SU-DHL-6 (cell line): Measurements from ENCODE around the gene USP11.

Source experiments
- H2AFZ ChIP-seq: fragments of 200-600 bp; sonication (generic); 2 replicates; pipeline ENCODE4 v1.6.1; 2014; ENCODE audit warnings: low read depth, mild to moderate bottlenecking, moderate library complexity, mixed read lengths, antibody characterized with exemption, low read length; ENCODE audit not compliant: severe bottlenecking
- H3F3A ChIP-seq: fragments of 200-600 bp; shearing (Covaris generic); 2 replicates; pipeline ENCODE4 v1.6.0; 2016; ENCODE audit warnings: antibody characterized with exemption, mild to moderate bottlenecking; ENCODE audit not compliant: insufficient read depth
- H3K27ac ChIP-seq: fragments of 200-600 bp; sonication (generic); 2 replicates; pipeline ENCODE4 v1.5.1; 2016; ENCODE audit warnings: low read depth, mild to moderate bottlenecking, low read length, moderate library complexity, mixed read lengths
- H3K27me3 ChIP-seq: fragments of 200-600 bp; sonication (generic), shearing (Covaris generic); 2 replicates; pipeline ENCODE4 v1.6.0; 2014; ENCODE audit warnings: mild to moderate bottlenecking, low read length
- H3K36me3 ChIP-seq: fragments of 200-600 bp; sonication (generic); 2 replicates; pipeline ENCODE4 v1.6.1; 2014; ENCODE audit warnings: mild to moderate bottlenecking, low read length, mixed read lengths
- H3K4me2 ChIP-seq: fragments of 300-600, 200-600 bp; shearing (Covaris generic), sonication (generic); 2 replicates; pipeline ENCODE4 v1.6.0; 2014; ENCODE audit warnings: low read length, low read depth, mild to moderate bottlenecking; ENCODE audit not compliant: poor library complexity, severe bottlenecking
- H3K4me3 ChIP-seq: fragments of 200-600 bp; sonication (generic); 2 replicates; pipeline ENCODE4 v1.5.1; 2014; ENCODE audit warnings: antibody characterized with exemption, low read length, mild to moderate bottlenecking, mixed read lengths; ENCODE audit not compliant: insufficient read depth, poor library complexity, severe bottlenecking
- H3K79me2 ChIP-seq: fragments of 200-600 bp; sonication (generic); 2 replicates; pipeline ENCODE4 v1.6.1; 2014; ENCODE audit warnings: mild to moderate bottlenecking, low read length, moderate library complexity; ENCODE audit not compliant: insufficient read depth
- H3K9ac ChIP-seq: fragments of 200-600 bp; sonication (generic); 2 replicates; pipeline ENCODE4 v1.7.0; 2014; ENCODE audit warnings: mild to moderate bottlenecking, low read length
- H3K9me2 ChIP-seq: fragments of 200-600 bp; sonication (generic); replicated peaks from 2 replicates; pipeline ENCODE4 v1.6.1; 2014; ENCODE audit warnings: low read length; ENCODE audit not compliant: insufficient read depth
- H3K9me3 ChIP-seq: fragments of 200-600 bp; sonication (generic); 2 replicates; pipeline ENCODE4 v1.6.1; 2014; ENCODE audit warnings: low read length, mixed read lengths; ENCODE audit not compliant: insufficient read depth
- H4K20me1 ChIP-seq: fragments of 200-600 bp; sonication (generic); 2 replicates; pipeline ENCODE4 v1.6.1; 2014; ENCODE audit warnings: low read depth, mild to moderate bottlenecking, antibody characterized with exemption, low read length, moderate library complexity, mixed read lengths
- CTCF ChIP-seq: fragments of 200-600 bp; sonication (generic); IDR thresholded peaks from one replicate; pipeline ENCODE4 v1.5.1; 2017; ENCODE audit warnings: antibody characterized with exemption, mild to moderate bottlenecking, low read length, moderate library complexity; ENCODE audit not compliant: insufficient read depth, poor library complexity, severe bottlenecking
- EZH2phosphoT487 ChIP-seq: fragments of 200-600 bp; sonication (generic), shearing (Covaris generic); conservative IDR thresholded peaks from 2 replicates; pipeline ENCODE4 v1.6.1; 2018; ENCODE audit warnings: mild to moderate bottlenecking, antibody characterized with exemption, low read length, moderate library complexity, mixed read lengths

The USP11 gene

GRCh38 chrX:47272013-47272408 is 39.2 kb downstream of the USP11 start:
- H3K9ac ChIP-seq, result no peak overlapping the region
- H3K4me3 ChIP-seq, result no peak overlapping the region
- no peaks in the 10 kb centered on the region for H3F3A ChIP-seq
- TF ChIP-seq EZH2phosphoT487 (no peak), CTCF (no peak)
- H3K9me2 ChIP-seq, result no peaks in the 10 kb centered on the region
- H3K27me3 ChIP-seq, result no peaks in the 10 kb centered on the region
- no peaks in the 10 kb centered on the region for H3K79me2 ChIP-seq
- H2AFZ ChIP-seq, result no peak overlapping the region
- no peak overlapping the region for H3K27ac ChIP-seq
- no peaks in the 10 kb centered on the region for H3K9me3 ChIP-seq
- H4K20me1 ChIP-seq, result no peaks in the 10 kb centered on the region
- no peak overlapping the region for H3K4me2 ChIP-seq
- H3K36me3 ChIP-seq, result no peaks in the 10 kb centered on the region

- no peak for TF ChIP-seq EZH2phosphoT487
- TF ChIP-seq CTCF, result no peak
- Histone ChIP-seq H3F3A (no peaks in the 10 kb centered on the region), H2AFZ (no peak overlapping the region), H3K4me2 (no peak overlapping the region), H4K20me1 (no peaks in the 10 kb centered on the region), H3K27me3 (no peaks in the 10 kb centered on the region), H3K9me2 (no peaks in the 10 kb centered on the region), H3K79me2 (no peaks in the 10 kb centered on the region), H3K9me3 (no peaks in the 10 kb centered on the region), H3K4me3 (no peak overlapping the region), H3K27ac (no peak overlapping the region), H3K9ac (no peak overlapping the region), H3K36me3 (no peaks in the 10 kb centered on the region)
Measured at GRCh38 chrX:47273011-47273730, 40.4 kb downstream of the USP11 start.

GRCh38 chrX:47278691-47279090 is 45.9 kb downstream of the USP11 start:
- H2AFZ ChIP-seq, result no peak overlapping the region
- TF ChIP-seq CTCF, result no peak
- no peak for TF ChIP-seq EZH2phosphoT487
- no peaks in the 10 kb centered on the region for H3K9me3 ChIP-seq
- no peaks in the 10 kb centered on the region for H4K20me1 ChIP-seq
- no peaks in the 10 kb centered on the region for H3K79me2 ChIP-seq
- no peak overlapping the region for H3K4me3 ChIP-seq
- H3K9ac ChIP-seq, result no peak overlapping the region
- no peaks in the 10 kb centered on the region for H3K9me2 ChIP-seq
- no peaks in the 10 kb centered on the region for H3K36me3 ChIP-seq
- no peak overlapping the region for H3K4me2 ChIP-seq
- no peak overlapping the region for H3K27ac ChIP-seq
- no peaks in the 10 kb centered on the region for H3F3A ChIP-seq
- H3K27me3 ChIP-seq, result no peaks in the 10 kb centered on the region
